Parathyroid adenoma (tissue), 2 donors: ENCODE data around the gene TMEM144.

Experiments used
- H2AFZ ChIP-seq: fragments of 300-600 bp; sonication (generic); one replicate; pipeline ENCODE4 v1.7.0; 2017; ENCODE audit warnings: antibody characterized with exemption, mild to moderate bottlenecking
- H3K27ac ChIP-seq: fragments of 300-600 bp; sonication (generic); one replicate; pipeline ENCODE4 v1.7.0; 2017
- H3K27me3 ChIP-seq: fragments of 300-600 bp; sonication (generic); one replicate; pipeline ENCODE4 v1.7.0; 2017; ENCODE audit warnings: low read length; ENCODE audit not compliant: control insufficient read depth, insufficient read depth
- H3K36me3 ChIP-seq: fragments of 300-600 bp; sonication (generic); one replicate; pipeline ENCODE4 v1.7.0; 2017; ENCODE audit warnings: low read length; ENCODE audit not compliant: control insufficient read depth, insufficient read depth
- H3K4me1 ChIP-seq: fragments of 300-600 bp; sonication (generic); one replicate; pipeline ENCODE4 v1.7.0; 2017; ENCODE audit warnings: control low read depth
- H3K4me2 ChIP-seq: fragments of 300-600 bp; sonication (generic); one replicate; pipeline ENCODE4 v1.7.0; 2017; ENCODE audit warnings: low read length
- H3K4me3 ChIP-seq: fragments of 300-600 bp; sonication (generic); one replicate; pipeline ENCODE4 v1.7.0; 2017; ENCODE audit warnings: low read depth, low read length
- H3K79me2 ChIP-seq: fragments of 300-600 bp; sonication (generic); one replicate; pipeline ENCODE4 v1.7.0; 2017; ENCODE audit warnings: control low read depth
- H3K9ac ChIP-seq: fragments of 300-600 bp; sonication (generic); one replicate; pipeline ENCODE4 v1.7.0; 2017; ENCODE audit warnings: mild to moderate bottlenecking
- H3K9me3 ChIP-seq: fragments of 300-600 bp; sonication (generic); one replicate; pipeline ENCODE4 v1.7.0; 2017; ENCODE audit warnings: low read length; ENCODE audit not compliant: control insufficient read depth
- TF ChIP-seq, protein P1 (sequence below): fragments of 300-600 bp; sonication (generic); IDR thresholded peaks from one replicate; pipeline ENCODE4 v1.7.0; 2017; ENCODE audit warnings: antibody characterized with exemption, mild to moderate bottlenecking
- donor health status: primary hyperparathyroidism.

Gene TMEM144

GRCh38 chr4:158189422-158189821 is 20.9 kb upstream of the TMEM144 start:
- Histone ChIP-seq H3K4me1 (no peaks in the 10 kb centered on the region), H2AFZ (no peak overlapping the region), H3K4me2 (no peak overlapping the region), H3K27ac (no peak overlapping the region), H3K27me3 (no peaks in the 10 kb centered on the region), H3K79me2 (no peaks in the 10 kb centered on the region), H3K9ac (no peak overlapping the region), H3K9me3 (no peaks in the 10 kb centered on the region), H3K4me3 (no peak overlapping the region), H3K36me3 (no peaks in the 10 kb centered on the region)
- TF ChIP-seq, protein P1, sequence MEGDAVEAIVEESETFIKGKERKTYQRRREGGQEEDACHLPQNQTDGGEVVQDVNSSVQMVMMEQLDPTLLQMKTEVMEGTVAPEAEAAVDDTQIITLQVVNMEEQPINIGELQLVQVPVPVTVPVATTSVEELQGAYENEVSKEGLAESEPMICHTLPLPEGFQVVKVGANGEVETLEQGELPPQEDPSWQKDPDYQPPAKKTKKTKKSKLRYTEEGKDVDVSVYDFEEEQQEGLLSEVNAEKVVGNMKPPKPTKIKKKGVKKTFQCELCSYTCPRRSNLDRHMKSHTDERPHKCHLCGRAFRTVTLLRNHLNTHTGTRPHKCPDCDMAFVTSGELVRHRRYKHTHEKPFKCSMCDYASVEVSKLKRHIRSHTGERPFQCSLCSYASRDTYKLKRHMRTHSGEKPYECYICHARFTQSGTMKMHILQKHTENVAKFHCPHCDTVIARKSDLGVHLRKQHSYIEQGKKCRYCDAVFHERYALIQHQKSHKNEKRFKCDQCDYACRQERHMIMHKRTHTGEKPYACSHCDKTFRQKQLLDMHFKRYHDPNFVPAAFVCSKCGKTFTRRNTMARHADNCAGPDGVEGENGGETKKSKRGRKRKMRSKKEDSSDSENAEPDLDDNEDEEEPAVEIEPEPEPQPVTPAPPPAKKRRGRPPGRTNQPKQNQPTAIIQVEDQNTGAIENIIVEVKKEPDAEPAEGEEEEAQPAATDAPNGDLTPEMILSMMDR, result no peak

DNA sequence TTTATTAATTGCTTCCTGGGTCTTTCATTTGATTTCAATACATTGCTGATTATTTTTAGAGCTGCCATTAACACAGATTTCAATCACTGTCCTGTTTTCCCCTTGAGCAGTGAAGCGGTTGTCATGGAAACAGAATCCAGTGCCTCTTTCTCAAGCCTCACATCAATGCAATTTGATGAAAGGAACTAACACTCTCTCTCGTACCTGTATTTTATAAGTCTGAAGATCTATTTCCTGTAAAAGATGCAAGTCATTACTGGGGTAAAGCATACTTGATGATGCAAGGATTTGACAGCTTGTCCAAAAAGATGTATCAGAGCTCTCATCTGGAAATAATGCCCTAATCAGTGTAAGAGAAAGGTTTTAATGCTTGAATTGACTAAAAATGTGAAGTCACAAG is 19.6 kb upstream of the TMEM144 start:
- Histone ChIP-seq H3K4me1 (no peaks in the 10 kb centered on the region), H2AFZ (no peak overlapping the region), H3K27me3 (no peaks in the 10 kb centered on the region), H3K4me2 (no peak overlapping the region), H3K9ac (no peak overlapping the region), H3K27ac (no peak overlapping the region), H3K9me3 (no peaks in the 10 kb centered on the region), H3K4me3 (no peak overlapping the region), H3K79me2 (no peaks in the 10 kb centered on the region), H3K36me3 (no peaks in the 10 kb centered on the region)
- TF ChIP-seq, protein P1, result no peak

DNA sequence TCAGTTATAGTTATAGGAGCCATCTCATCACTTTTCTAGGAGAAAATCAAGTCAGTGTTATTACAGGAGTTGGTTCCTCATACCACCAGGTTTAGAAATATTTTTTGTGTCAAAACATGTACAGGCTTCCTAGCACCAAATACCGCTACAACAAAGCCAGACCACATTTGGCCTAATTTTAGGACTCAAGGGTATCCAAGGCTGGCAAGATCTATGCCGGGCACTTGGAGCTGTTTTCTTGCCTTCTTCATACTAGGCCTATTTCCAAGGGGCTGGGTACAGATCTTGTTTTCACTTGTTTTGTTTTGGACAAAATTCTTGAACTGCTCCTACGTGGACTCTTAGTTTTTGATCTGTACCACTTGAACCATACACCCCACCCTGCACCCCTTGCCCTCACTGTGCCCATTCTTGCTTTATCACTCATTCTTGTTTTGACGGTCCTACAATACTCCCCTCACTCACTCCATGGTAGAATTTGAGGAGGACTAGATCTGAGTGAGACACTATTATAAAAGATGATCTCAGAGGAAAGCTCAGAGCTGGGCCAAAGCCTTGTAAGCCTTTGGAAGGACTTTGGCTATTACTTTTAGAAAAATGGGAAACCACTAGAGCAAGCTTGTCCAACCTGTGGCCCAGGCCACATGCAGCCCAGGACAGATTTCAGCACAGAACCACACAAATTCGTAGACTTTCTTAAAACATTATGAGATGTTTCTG is 17.7 kb upstream of the TMEM144 start:
- TF ChIP-seq, protein P1, result no peak
- Histone ChIP-seq H3K79me2 (no peaks in the 10 kb centered on the region), H3K4me1 (no peaks in the 10 kb centered on the region), H3K4me2 (no peak overlapping the region), H3K9ac (no peak overlapping the region), H3K27ac (no peak overlapping the region), H3K9me3 (no peaks in the 10 kb centered on the region), H3K36me3 (no peaks in the 10 kb centered on the region), H3K27me3 (no peaks in the 10 kb centered on the region), H3K4me3 (no peak overlapping the region), H2AFZ (no peak overlapping the region)

DNA sequence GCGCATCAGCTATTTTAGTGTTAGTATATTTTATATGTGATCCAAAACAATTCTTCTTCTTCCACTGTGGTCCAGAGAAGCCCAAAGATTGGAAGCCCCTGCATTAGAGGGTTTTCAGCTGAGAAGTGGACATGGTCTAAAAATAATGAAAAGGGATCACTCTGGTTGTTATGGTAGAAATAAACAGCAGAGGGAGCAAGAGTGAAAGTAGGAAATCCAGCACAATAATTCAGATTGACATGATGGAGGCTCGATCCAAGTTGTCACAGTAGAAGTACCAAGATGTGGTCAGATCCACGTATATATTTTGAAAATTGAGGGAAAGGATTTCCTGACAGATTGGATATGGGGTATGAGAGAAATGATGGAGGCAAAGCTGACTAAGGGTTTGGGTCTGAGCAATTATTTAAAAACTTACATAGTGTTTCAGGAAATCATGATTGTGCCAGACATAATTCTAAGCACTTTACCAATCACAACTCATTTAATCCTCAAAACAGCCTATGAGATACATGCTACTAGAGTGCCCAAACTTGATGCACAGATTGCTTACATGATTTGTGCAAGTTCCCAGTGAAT is 17.0 kb upstream of the TMEM144 start:
- TF ChIP-seq, protein P1, result peak; percentile 45
- no peaks in the 10 kb centered on the region for H3K4me1 ChIP-seq
- H3K9me3 ChIP-seq, result no peaks in the 10 kb centered on the region
- no peak overlapping the region for H3K4me3 ChIP-seq
- no peak overlapping the region for H3K4me2 ChIP-seq
- no peaks in the 10 kb centered on the region for H3K36me3 ChIP-seq
- no peak overlapping the region for H2AFZ ChIP-seq
- H3K9ac ChIP-seq, result no peak overlapping the region
- H3K79me2 ChIP-seq, result no peaks in the 10 kb centered on the region
- H3K27me3 ChIP-seq, result no peaks in the 10 kb centered on the region
- H3K27ac ChIP-seq, result no peak overlapping the region

GRCh38 chr4:158195297-158195696 is 15.0 kb upstream of the TMEM144 start:
- TF ChIP-seq, protein P1, result no peak
- H3K4me3 ChIP-seq, result no peak overlapping the region
- H3K36me3 ChIP-seq, result no peaks in the 10 kb centered on the region
- H3K4me2 ChIP-seq, result no peak overlapping the region
- H2AFZ ChIP-seq, result no peak overlapping the region
- no peak overlapping the region for H3K27ac ChIP-seq
- H3K9me3 ChIP-seq, result no peaks in the 10 kb centered on the region
- H3K9ac ChIP-seq, result no peak overlapping the region
- H3K27me3 ChIP-seq, result no peaks in the 10 kb centered on the region
- H3K4me1 ChIP-seq, result no peaks in the 10 kb centered on the region
- no peaks in the 10 kb centered on the region for H3K79me2 ChIP-seq
